22Rv1 (cell line): ENCODE data around the gene AQP9.

Source experiments
- CTCF ChIP-seq: fragments of 450-650 bp; IDR thresholded peaks from 2 replicates; pipeline ENCODE4 v1.5.1; 2017; ENCODE audit warnings: mild to moderate bottlenecking
- ZFX ChIP-seq: fragments of 450-650 bp; IDR thresholded peaks from 2 replicates; pipeline ENCODE4 v1.6.1; 2017; ENCODE audit warnings: antibody characterized with exemption, borderline replicate concordance

- TF ChIP-seq CTCF (no peak), ZFX (no peak)
These were observed 91.2 kb downstream of the AQP9 start for GRCh38 chr15:58229297-58229768.
